Upper lobe of right lung (tissue), 1 donor: Measurements from ENCODE around the gene TRMU. TPM values are rescaled to one million over a fixed set of nuclear protein-coding genes. Genes with fewer than 3 reads are reported as not detected.

ENCODE experiments used
- ATAC-seq: fragments of 200-7000 bp; cut with Tn5 transposase; one replicate; pipeline ENCODE4 v1.9.1; 2020; ENCODE audit warnings: mild to moderate bottlenecking, moderate library complexity
- DNase-seq: peaks from one replicate; pipeline ENCODE4 v3.0.0-alpha.2; 2020
- H3K27ac ChIP-seq: fragments of 200-600 bp; one replicate; pipeline ENCODE4 v1.8.0; 2022
- H3K27me3 ChIP-seq: fragments of 200-600 bp; one replicate; pipeline ENCODE4 v1.8.0; 2022; ENCODE audit warnings: mild to moderate bottlenecking
- H3K36me3 ChIP-seq: fragments of 200-600 bp; one replicate; pipeline ENCODE4 v1.8.0; 2022
- H3K4me1 ChIP-seq: fragments of 200-600 bp; one replicate; pipeline ENCODE4 v1.8.0; 2022
- H3K4me3 ChIP-seq: fragments of 200-600 bp; one replicate; pipeline ENCODE4 v1.8.0; 2022; ENCODE audit warnings: mild to moderate bottlenecking
- H3K9me3 ChIP-seq: fragments of 200-600 bp; one replicate; pipeline ENCODE4 v1.8.0; 2022
- CTCF ChIP-seq: fragments of 200-600 bp; IDR thresholded peaks from one replicate; pipeline ENCODE4 v1.8.0; 2022; ENCODE audit warnings: antibody characterized with exemption
- intact Hi-C: fragments of 100-400 bp; cut with DNase I; formaldehyde crosslinking; loops from one replicate; pipeline ENCODE4 v1.11.0; 2022
- total RNA-seq: library from RNA; stranded (reverse); fragmentation: NEBNext Ultra II Directional; extraction: Animal tissue kit (Norgen Biotek cat#: 25700); gene quantifications from one replicate; pipeline ENCODE4 v1.2.1, GENCODE V29; 2021
- donor health status: DM: no; HTN: yes; CAD: no; lungs with severe emphysema.

TRMU gene
- total RNA-seq, 1 donor from 2014 or later, result 34.9 TPM

GRCh38 chr22:46319319-46319718 lies 16.2 kb upstream of the TRMU start:
- Histone ChIP-seq H3K27ac (no peak overlapping the region), H3K27me3 (no peaks in the 10 kb centered on the region), H3K4me1 (no peaks in the 10 kb centered on the region), H3K4me3 (no peak overlapping the region), H3K36me3 (no peaks in the 10 kb centered on the region), H3K9me3 (no peaks in the 10 kb centered on the region)
- DNase-seq (no peak), ATAC-seq (no peak)
- TF ChIP-seq CTCF, result no peak
- intact Hi-C loops, result loop anchor here (10.0 kb wide), 2 partner anchors 195 to 325 kb away; no protein-coding TSS in a partner anchor

GRCh38 chr22:46320166-46320710 lies 15.3 kb upstream of the TRMU start:
- ATAC-seq (no peak), DNase-seq (no peak)
- H3K9me3 ChIP-seq, result no peaks in the 10 kb centered on the region
- no peak overlapping the region for H3K27ac ChIP-seq
- intact Hi-C loops, result no loop called here
- H3K4me1 ChIP-seq, result no peaks in the 10 kb centered on the region
- H3K27me3 ChIP-seq, result no peaks in the 10 kb centered on the region
- H3K36me3 ChIP-seq, result no peaks in the 10 kb centered on the region
- TF ChIP-seq CTCF, result no peak
- no peak overlapping the region for H3K4me3 ChIP-seq

- intact Hi-C loops, result no loop called here
- Histone ChIP-seq H3K27me3 (no peaks in the 10 kb centered on the region), H3K4me3 (no peak overlapping the region), H3K9me3 (no peaks in the 10 kb centered on the region), H3K36me3 (no peaks in the 10 kb centered on the region), H3K27ac (no peak overlapping the region), H3K4me1 (no peaks in the 10 kb centered on the region)
- DNase-seq (no peak), ATAC-seq (no peak)
- TF ChIP-seq CTCF, result no peak
Measured at GRCh38 chr22:46320716-46321386, 14.7 kb upstream of the TRMU start.

GRCh38 chr22:46322711-46323110 lies 12.8 kb upstream of the TRMU start:
- Histone ChIP-seq H3K4me3 (no peak overlapping the region), H3K9me3 (no peaks in the 10 kb centered on the region), H3K36me3 (no peaks in the 10 kb centered on the region), H3K27ac (no peak overlapping the region), H3K27me3 (no peaks in the 10 kb centered on the region), H3K4me1 (no peaks in the 10 kb centered on the region)
- DNase-seq (no peak), ATAC-seq (no peak)
- intact Hi-C loops, result no loop called here
- no peak for TF ChIP-seq CTCF

- no peak for TF ChIP-seq CTCF
- no peaks in the 10 kb centered on the region for H3K36me3 ChIP-seq
- intact Hi-C loops, result no loop called here
- H3K27ac ChIP-seq, result no peak overlapping the region
- no peaks in the 10 kb centered on the region for H3K9me3 ChIP-seq
- H3K4me3 ChIP-seq, result no peak overlapping the region
- DNase-seq (no peak), ATAC-seq (no peak)
- no peaks in the 10 kb centered on the region for H3K4me1 ChIP-seq
- no peaks in the 10 kb centered on the region for H3K27me3 ChIP-seq
Measured at GRCh38 chr22:46323162-46323561, 12.4 kb upstream of the TRMU start.
